ENCODE data around the gene ABCA1. TPM values are rescaled to one million over a fixed set of nuclear protein-coding genes. Genes with fewer than 3 reads are reported as not detected.

The ABCA1 gene
- total RNA-seq, 4 donors from 2014 or later = 18.3 to 59.8 (median 35.0) TPM

GRCh38 chr9:104810421-104811339 is 117.3 kb downstream of the ABCA1 start:
- Histone ChIP-seq H3K27ac (peak overlapping the region; percentile 43 to 52 (median 45)), H3K36me3 (peaks cover 49 to 51% of the 10 kb centered on the region in 2 donors)

GRCh38 chr9:104808035-104808614 is 119.8 kb downstream of the ABCA1 start:
- 58 to 62% methylated on average over 3 of the region's 3 CpGs for WGBS, 2 donors
- peaks cover 7 to 12% of the 10 kb centered on the region in 2 donors for H3K4me1 ChIP-seq
- peak; percentile 51 to 54 for DNase-seq
- no peak overlapping the region for H3K27ac ChIP-seq
- H3K36me3 ChIP-seq = peaks cover 37 to 44% of the 10 kb centered on the region in 2 donors
- TF ChIP-seq POLR2A (IDR thresholded peaks at IDR 0.05) (no peak), CTCF (IDR thresholded peaks at IDR 0.05) (peak in 2 of 6 experiments; percentile 38 to 40)
- intact Hi-C loops (cut with DNase I) = no loop called here
- no peaks in the 10 kb centered on the region for H3K27me3 ChIP-seq
- no peak overlapping the region for H3K4me3 ChIP-seq (replicated peaks in 1 of 3)
- no peaks in the 10 kb centered on the region for H3K9me3 ChIP-seq

More at GRCh38 chr9:104810421-104811339, 117.3 kb downstream of the ABCA1 start:
- peak; percentile 64 to 73 for DNase-seq
- Histone ChIP-seq H3K4me1 (peaks cover 7 to 12% of the 10 kb centered on the region in 2 donors), H3K27me3 (no peaks in the 10 kb centered on the region), H3K9me3 (no peaks in the 10 kb centered on the region), H3K4me3 (replicated peaks in 1 of 3) (no peak overlapping the region)
- intact Hi-C loops (cut with DNase I) = no loop called here
- no peak for TF ChIP-seq POLR2A (IDR thresholded peaks at IDR 0.05)
- no peak for TF ChIP-seq CTCF (IDR thresholded peaks at IDR 0.05)
- 49 to 74% methylated on average over 12 of the region's 12 CpGs for WGBS, 2 donors

GRCh38 chr9:104805441-104805840 is 122.5 kb downstream of the ABCA1 start:
- Histone ChIP-seq H3K4me3 (replicated peaks in 1 of 3) (no peak overlapping the region), H3K36me3 (peaks cover 52 to 59% of the 10 kb centered on the region in 2 donors), H3K4me1 (peaks cover 0 to 3% of the 10 kb centered on the region in 2 donors), H3K27ac (no peak overlapping the region), H3K9me3 (no peaks in the 10 kb centered on the region), H3K27me3 (no peaks in the 10 kb centered on the region)
- WGBS, 2 donors = 100% methylated on average over 2 of the region's 2 CpGs
- TF ChIP-seq CTCF (IDR thresholded peaks at IDR 0.05) (no peak), POLR2A (IDR thresholded peaks at IDR 0.05) (no peak)
- DNase-seq = no peak
- intact Hi-C loops (cut with DNase I) = no loop called here

DNA sequence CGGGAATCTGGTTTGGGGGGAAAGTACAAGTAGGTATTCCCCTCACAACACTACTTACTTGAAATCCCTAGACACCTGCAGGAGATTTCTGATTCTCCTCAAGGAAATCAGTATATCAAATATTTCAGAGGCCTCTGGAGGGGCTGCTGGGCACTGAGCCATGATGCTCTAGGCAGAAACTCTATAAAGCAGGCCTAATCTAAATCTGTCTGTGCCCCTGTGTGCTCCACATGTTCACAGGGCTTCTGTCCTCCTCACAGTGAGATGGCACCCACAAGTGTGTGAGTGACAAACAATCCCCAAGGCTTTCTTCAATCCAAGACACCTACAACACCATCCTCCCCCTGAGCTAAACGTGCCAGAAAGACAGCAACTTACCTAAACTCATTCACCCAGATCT is 125.0 kb downstream of the ABCA1 start:
- TF ChIP-seq POLR2A (IDR thresholded peaks at IDR 0.05) (no peak), CTCF (IDR thresholded peaks at IDR 0.05) (no peak)
- DNase-seq = no peak
- intact Hi-C loops (cut with DNase I) = no loop called here
- Histone ChIP-seq H3K9me3 (no peaks in the 10 kb centered on the region), H3K4me1 (no peaks in the 10 kb centered on the region), H3K36me3 (peaks cover 62 to 76% of the 10 kb centered on the region in 2 donors), H3K4me3 (replicated peaks in 1 of 3) (no peak overlapping the region), H3K27ac (no peak overlapping the region), H3K27me3 (no peaks in the 10 kb centered on the region)
- WGBS, 2 donors = 67 to 69% methylated on average over 2 of the region's 2 CpGs

DNA sequence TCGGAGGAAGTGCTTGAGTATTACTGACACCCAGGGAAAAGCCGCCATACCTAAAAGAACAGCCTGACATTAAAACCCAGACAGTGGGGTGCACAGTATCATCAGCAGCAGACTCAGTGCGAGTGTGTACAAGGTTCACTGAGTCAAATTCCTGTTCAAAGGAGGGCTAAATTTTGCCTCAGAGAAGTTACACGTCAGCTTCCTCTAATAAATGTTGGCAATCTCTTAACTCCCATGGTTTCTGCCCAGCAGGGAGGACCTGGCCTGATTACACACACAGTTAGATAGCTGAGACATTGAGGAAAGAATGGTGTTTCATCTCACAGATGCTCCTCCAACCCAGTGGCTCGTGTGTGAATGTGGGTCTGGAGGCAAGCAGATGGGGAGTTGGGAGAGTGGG is 125.8 kb downstream of the ABCA1 start:
- DNase-seq = no peak
- H3K36me3 ChIP-seq = peaks cover 70 to 81% of the 10 kb centered on the region in 2 donors

More for the DNA sequence above, 125.8 kb downstream of the ABCA1 start:
- H3K27me3 ChIP-seq = no peaks in the 10 kb centered on the region
- H3K4me3 ChIP-seq (replicated peaks in 1 of 3) = no peak overlapping the region
- H3K4me1 ChIP-seq = no peaks in the 10 kb centered on the region
- 97 to 100% methylated on average over 4 to 5 of the region's 5 CpGs for WGBS, 2 donors
- H3K27ac ChIP-seq = no peak overlapping the region
- intact Hi-C loops (cut with DNase I) = no loop called here
- H3K9me3 ChIP-seq = no peaks in the 10 kb centered on the region
- TF ChIP-seq CTCF (IDR thresholded peaks at IDR 0.05) (no peak), POLR2A (IDR thresholded peaks at IDR 0.05) (no peak)
